ENCODE data around the gene COLEC11.

The COLEC11 gene

GRCh38 chr2:3620834-3621233 is 25.9 kb downstream of the COLEC11 start:
- Histone ChIP-seq H3K4me2 (ENCODE audit: low read length) (no peak overlapping the region), H3K9me2 (ENCODE audit: low read depth, low read length) (no peaks in the 10 kb centered on the region), H3K9ac (ENCODE audit: low read length) (no peak overlapping the region), H3K4me3 (ENCODE audit: low read depth, low read length, poor library complexity, severe bottlenecking) (no peak overlapping the region), H2AFZ (ENCODE audit: low read length) (no peak overlapping the region), H3F3A (ENCODE audit: insufficient read depth, low read length) (no peaks in the 10 kb centered on the region), H3K79me2 (ENCODE audit: insufficient read depth, low read length) (no peaks in the 10 kb centered on the region), H3K9me3 (ENCODE audit: low read length) (0 out of 2 replicates have a peak, but pooled peaks cover 2% of the 10 kb centered on the region), H3K4me1 (ENCODE audit: insufficient read depth, low read length, severe bottlenecking) (no peaks in the 10 kb centered on the region), H3K36me3 (ENCODE audit: insufficient read depth, low read length) (no peaks in the 10 kb centered on the region; the same call in 1 of the 2 replicates), H3K27ac (ENCODE audit: low read depth, low read length, poor library complexity, severe bottlenecking) (no peak overlapping the region), H3K27me3 (ENCODE audit: insufficient read depth, low read length) (no peaks in the 10 kb centered on the region), H4K20me1 (ENCODE audit: insufficient read depth, low read length) (no peaks in the 10 kb centered on the region)
- no peak for TF ChIP-seq CTCF (IDR thresholded peaks at IDR 0.05; ENCODE audit: low read length)

GRCh38 chr2:3622967-3623366 is 28.1 kb downstream of the COLEC11 start:
- no peak overlapping the region for H3K4me3 ChIP-seq (ENCODE audit: low read depth, low read length, poor library complexity, severe bottlenecking)
- no peak overlapping the region for H2AFZ ChIP-seq (ENCODE audit: low read length)
- H3K27ac ChIP-seq (ENCODE audit: low read depth, low read length, poor library complexity, severe bottlenecking): no peak overlapping the region
- no peaks in the 10 kb centered on the region for H3K4me1 ChIP-seq (ENCODE audit: insufficient read depth, low read length, severe bottlenecking)
- no peaks in the 10 kb centered on the region for H4K20me1 ChIP-seq (ENCODE audit: insufficient read depth, low read length)
- H3K36me3 ChIP-seq (ENCODE audit: insufficient read depth, low read length): no peaks in the 10 kb centered on the region; the same call in 1 of the 2 replicates
- no peaks in the 10 kb centered on the region for H3F3A ChIP-seq (ENCODE audit: insufficient read depth, low read length)
- 0 out of 2 replicates have a peak, but pooled peaks cover 2% of the 10 kb centered on the region for H3K9me3 ChIP-seq (ENCODE audit: low read length)
- no peaks in the 10 kb centered on the region for H3K9me2 ChIP-seq (ENCODE audit: low read depth, low read length)
- no peak overlapping the region for H3K4me2 ChIP-seq (ENCODE audit: low read length)
- H3K79me2 ChIP-seq (ENCODE audit: insufficient read depth, low read length): no peaks in the 10 kb centered on the region
- H3K27me3 ChIP-seq (ENCODE audit: insufficient read depth, low read length): no peaks in the 10 kb centered on the region
- H3K9ac ChIP-seq (ENCODE audit: low read length): no peak overlapping the region
- TF ChIP-seq EZH2 (IDR thresholded peaks at IDR 0.05; ENCODE audit: borderline replicate concordance, low read length) (no peak), CTCF (IDR thresholded peaks at IDR 0.05; ENCODE audit: low read length) (no peak)

GRCh38 chr2:3624059-3624794 is 29.3 kb downstream of the COLEC11 start:
- 0 out of 2 replicates have a peak, but pooled peaks cover 2% of the 10 kb centered on the region for H3K9me3 ChIP-seq (ENCODE audit: low read length)
- no peak overlapping the region for H3K4me2 ChIP-seq (ENCODE audit: low read length)
- no peaks in the 10 kb centered on the region for H3K27me3 ChIP-seq (ENCODE audit: insufficient read depth, low read length)
- no peaks in the 10 kb centered on the region for H4K20me1 ChIP-seq (ENCODE audit: insufficient read depth, low read length)
- H3K9me2 ChIP-seq (ENCODE audit: low read depth, low read length): no peaks in the 10 kb centered on the region
- TF ChIP-seq CTCF (IDR thresholded peaks at IDR 0.05; ENCODE audit: low read length) (no peak), EZH2 (IDR thresholded peaks at IDR 0.05; ENCODE audit: borderline replicate concordance, low read length) (no peak)
- H3K79me2 ChIP-seq (ENCODE audit: insufficient read depth, low read length): no peaks in the 10 kb centered on the region
- no peak overlapping the region for H3K27ac ChIP-seq (ENCODE audit: low read depth, low read length, poor library complexity, severe bottlenecking)
- H3K4me3 ChIP-seq (ENCODE audit: low read depth, low read length, poor library complexity, severe bottlenecking): no peak overlapping the region
- no peak overlapping the region for H3K9ac ChIP-seq (ENCODE audit: low read length)
- H2AFZ ChIP-seq (ENCODE audit: low read length): no peak overlapping the region
- H3K36me3 ChIP-seq (ENCODE audit: insufficient read depth, low read length): no peaks in the 10 kb centered on the region; the same call in 1 of the 2 replicates
- no peaks in the 10 kb centered on the region for H3F3A ChIP-seq (ENCODE audit: insufficient read depth, low read length)
- no peaks in the 10 kb centered on the region for H3K4me1 ChIP-seq (ENCODE audit: insufficient read depth, low read length, severe bottlenecking)

Data from OCI-LY1 (cell line).